ENCODE results near the gene SAMD3.
"Not testable (repeated sequence)": the region's sequence is repeated elsewhere in the genome, so short reads cannot be mapped to it uniquely, and the experiment has no call there.

The SAMD3 gene

DNA sequence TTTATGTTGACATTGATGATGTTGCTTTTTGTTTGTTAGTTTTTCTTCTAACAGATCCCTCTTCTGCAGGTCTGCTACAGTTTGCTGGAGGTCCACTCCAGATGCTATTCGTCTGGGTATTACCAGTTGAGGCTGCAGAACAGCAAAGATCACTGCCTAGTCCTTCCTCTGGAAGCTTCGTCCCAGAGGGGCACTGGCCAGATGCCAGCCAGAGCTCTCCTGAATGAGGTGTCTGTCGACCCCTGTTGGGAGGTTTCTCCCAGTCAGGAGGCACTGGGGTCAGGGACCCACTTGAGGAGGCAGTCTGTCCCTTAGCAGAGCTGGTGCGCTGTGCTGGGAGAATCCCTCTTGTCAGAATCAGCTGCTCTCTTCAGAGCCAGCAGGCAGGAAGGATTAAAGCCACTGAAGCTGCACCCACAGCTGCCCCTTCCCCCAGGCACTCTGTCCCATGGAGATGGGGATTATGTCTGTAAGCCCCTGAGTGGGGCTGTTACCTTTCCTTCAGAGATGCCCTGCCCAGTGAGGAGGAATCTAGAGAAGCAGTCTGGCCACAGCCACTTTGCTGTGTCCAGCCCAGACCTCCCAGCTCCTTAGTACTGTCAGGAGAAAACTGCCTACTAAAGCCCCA, 49.3 kb downstream of the SAMD3 start:
- not testable (repeated sequence) for DNase-seq (ENCODE audit: low spot score)

DNA sequence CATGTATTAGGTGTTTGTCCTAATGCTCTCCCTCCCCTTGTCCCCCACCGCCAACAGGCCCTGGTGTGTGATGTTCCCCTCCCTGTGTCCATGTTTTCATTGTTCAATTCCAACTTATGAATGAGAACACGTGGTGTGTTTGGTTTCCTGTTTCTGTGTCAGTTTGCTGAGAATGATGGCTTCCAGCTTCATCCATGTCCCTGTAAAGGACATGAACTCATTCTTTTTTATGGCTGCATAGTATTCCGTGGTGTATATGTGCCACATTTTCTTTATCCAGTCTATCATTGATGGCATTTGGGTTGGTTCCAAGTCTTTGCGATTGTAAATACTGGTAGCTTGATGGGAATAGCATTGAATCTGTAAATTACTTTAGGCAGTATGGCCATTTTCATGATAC, 52.6 kb downstream of the SAMD3 start:
- DNase-seq (ENCODE audit: low spot score) = not testable (repeated sequence)

DNA sequence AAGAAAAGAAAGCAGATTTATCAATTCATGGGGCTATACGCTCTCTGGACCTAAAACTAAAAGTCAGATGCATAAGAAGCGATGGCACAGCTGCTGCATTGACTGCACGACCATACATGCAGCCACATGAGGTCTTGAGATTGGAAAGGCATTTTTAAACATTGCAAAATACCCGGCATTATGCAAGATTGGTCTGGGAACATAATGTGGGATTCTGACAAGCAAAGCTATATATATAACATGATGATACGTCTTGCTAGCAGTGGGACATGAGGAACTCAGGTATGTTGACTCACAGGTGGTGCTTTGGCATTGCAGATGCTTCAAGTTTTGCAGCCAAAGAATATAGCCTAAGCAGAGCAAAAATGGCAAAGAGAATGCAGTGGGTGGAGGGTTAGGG, 55.1 kb downstream of the SAMD3 start:
- DNase-seq (ENCODE audit: low spot score) = no peak

DNA sequence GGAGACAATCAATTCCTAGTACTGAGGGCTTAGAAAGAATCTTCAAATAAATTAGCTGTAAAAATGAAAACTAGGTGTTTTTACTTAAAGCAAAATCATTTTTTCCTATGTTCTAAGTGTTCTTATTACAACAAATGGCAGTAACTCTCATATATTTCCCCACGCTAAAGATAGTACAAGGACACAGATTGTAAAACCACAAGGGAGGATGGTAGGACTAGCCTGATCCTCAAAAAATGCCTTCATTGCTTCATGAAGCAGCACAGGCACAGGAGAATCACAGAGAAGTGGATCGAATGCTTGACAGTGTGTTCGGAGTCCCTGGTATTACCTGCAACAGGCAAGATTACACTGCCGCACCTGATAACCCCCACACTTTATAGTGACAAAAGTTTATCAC, 58.5 kb downstream of the SAMD3 start:
- no peak for DNase-seq (ENCODE audit: low spot score)

DNA sequence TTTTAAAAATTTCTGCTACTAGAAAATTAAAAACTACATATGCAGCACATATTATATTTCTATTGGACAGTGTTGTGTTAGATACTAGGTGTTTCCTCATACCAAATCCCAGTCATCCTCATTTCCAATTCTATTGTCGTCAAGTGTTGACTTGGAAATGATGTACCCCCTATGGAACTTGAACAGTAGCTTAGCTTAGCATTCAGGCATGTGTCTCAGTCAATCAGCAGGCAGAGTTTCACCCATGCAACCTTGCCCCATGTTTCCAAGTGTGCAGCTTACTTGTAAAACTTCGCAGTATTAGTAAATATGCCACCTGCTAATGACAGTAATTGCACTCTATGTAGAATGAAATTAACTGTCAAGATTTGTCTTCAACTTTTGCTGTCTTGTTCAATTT, 59.5 kb downstream of the SAMD3 start:
- no peak for DNase-seq (ENCODE audit: low spot score)

DNA sequence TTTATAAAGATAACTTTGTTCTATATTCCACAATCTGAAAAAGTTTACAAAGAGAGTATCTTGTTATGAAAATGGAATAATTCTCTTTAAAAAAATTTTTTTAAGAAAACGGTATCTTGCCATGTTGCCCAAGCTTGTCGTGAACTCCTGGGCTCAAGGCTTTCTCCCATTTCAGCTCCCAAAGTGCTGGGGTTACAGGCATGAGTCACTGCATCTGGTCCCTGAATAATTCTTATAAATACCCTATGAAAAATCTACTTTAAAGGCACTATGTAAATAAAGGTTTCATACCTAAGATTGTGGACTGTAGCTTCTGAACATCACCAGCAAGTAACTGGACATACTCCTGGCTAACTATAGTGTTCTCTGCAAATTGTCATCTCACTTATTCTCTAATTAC, 60.3 kb downstream of the SAMD3 start:
- no peak for DNase-seq (ENCODE audit: low spot score)

DNA sequence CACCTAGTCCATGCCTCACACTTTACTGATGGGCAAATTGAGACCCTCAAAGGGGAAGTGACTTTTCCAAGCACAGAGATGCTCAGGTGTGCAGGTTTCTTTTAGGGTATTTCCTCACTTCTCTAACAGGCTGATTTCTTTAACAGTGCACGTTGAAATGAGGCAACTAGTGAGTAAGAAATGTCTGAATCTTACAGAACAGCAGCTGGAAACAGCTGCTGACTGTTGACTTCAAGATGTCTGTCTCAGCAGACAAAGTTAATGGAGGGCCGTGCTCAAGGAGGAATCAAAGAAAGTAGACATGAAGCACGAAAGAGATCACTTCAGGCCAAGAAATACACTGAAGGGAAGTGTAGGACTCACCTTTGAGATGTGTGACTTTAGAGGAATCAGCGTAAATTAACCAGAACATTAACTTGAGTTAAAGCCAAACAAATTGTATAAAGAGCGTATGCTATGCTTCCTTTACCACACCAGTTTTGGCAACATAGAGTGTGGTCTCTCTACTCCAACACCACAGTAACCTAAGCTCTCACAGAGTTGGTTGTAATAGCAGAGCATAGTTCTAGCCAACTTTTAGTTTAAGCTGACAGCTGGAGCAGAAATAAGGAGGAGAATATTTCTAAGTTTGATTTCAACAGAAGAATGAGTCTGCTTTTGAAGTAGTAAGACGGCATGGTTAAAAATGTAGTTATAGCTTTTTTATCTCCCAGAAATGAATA, 60.9 kb downstream of the SAMD3 start:
- no peak for DNase-seq (ENCODE audit: low spot score)

DNA sequence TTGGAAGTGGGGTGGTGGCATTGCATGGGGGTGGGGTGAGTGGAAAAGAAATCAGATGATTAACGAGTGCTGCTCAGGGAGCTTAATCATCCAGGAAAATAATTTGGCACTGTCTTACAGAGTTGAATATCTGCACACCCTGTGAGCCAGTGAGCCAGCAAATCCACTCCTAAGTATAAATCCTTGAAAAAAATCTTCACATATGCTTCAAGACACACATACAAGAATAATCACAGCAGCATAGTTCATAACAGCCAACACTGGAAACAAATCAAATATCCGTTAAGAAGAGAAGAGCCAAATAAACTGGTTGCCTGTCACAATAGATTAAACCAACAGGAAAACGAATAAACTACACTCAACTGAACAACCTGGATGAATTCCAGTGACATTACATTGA, 62.8 kb downstream of the SAMD3 start:
- no peak for DNase-seq (ENCODE audit: low spot score)

DNA sequence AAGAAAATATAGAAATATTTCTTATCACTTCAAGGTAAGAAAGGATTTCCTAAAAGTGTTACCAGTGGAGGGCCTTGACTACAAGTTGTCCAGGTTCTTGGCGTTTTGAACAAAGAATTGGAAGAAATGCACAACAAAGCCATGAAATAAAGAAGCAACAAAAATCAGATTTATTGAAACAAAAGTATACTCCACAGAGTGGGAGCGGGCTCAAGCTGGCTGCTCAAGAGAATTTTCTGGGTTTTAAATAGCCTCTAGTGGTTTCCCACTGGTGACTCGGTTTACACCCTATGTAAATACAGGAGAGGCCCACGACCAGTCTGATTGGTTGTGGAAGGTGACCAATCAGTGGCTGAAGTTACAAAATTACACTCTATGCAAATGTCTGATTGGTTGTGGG, 64.2 kb downstream of the SAMD3 start:
- DNase-seq (ENCODE audit: low spot score) = no peak

DNA sequence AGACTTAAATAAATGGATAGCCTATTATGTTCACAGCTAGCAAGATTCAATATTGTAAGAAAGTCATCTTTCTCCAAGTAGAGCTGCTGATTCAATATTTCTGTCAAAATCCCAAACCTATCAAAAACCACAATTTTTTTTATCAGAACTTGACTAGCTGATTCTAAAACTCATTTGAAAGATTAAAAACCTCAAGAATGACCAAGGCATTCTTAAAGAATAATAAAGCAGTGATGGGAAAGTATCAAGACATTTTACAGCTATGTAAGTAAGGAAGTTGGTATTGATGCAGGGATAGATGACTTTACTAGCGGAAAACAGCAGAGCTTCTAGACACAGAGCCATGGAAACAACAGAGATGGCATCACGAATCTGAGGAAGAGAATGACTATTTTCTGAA, 64.7 kb downstream of the SAMD3 start:
- DNase-seq (ENCODE audit: low spot score) = no peak

DNA sequence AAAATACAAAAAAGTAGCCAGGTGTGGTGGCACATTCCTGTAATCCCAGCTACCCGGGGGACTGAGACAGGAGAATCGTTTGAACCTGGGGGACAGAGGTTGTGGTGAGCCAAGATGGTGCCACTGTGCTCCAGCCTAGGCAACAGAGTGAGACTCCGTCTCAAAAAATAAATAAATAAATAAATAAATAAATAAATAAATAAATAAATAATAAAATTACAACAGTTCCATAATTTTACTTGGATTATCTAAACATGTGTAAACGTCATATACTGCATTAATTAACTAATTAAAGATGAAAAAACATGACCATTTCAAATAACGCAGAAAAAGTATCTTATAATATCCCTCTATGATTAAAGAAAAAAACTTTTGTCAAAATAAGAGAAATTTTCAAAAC, 65.8 kb downstream of the SAMD3 start:
- DNase-seq (ENCODE audit: low spot score) = no peak

DNA sequence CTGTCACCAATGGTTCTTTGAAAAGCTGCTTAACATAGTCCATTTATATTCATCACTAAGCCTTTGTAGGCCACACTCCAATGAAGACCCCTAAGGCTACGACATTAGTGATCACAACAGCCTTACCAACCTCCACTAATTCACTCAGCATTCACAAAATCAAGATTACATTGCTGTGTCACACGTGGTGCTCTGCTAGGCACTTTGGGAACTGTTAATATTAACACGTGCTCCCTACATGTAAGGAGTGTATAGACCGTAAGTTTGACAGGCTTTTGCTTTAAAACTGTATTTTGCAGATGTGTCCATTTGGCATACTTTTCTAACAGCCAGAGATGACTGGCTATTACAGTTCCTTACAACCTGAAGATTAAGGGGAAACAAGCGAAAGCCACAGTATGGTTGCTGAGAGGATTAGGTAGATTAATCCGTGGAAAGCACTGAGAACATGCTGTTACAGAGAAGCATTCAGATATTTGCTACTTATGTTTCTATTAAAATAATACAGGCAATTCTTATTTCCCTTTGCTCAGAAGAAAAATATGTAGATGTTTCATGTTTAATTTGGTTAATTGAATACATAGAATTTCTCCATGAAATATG, 69.7 kb downstream of the SAMD3 start:
- no peak for DNase-seq (ENCODE audit: low spot score)

DNA sequence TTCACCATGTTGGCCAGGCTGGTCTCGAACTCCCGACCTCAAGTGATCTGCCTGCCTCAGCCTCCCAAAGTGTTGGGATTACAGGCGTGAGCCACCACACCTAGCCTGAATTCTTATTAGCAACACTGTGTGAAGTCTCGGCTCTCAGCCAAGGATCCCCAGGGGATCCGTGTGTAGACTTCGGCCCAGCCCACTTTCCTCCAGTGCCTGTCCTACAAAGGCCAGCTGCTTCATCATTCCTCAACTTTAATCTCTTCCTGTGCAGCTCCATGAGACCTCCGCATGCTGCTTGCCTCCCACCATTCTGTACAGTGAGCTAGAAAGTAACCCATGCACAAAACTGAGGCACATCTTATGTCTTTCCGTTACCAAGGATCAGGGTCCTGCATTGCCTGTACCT, 71.8 kb downstream of the SAMD3 start:
- DNase-seq (ENCODE audit: low spot score) = no peak

DNA sequence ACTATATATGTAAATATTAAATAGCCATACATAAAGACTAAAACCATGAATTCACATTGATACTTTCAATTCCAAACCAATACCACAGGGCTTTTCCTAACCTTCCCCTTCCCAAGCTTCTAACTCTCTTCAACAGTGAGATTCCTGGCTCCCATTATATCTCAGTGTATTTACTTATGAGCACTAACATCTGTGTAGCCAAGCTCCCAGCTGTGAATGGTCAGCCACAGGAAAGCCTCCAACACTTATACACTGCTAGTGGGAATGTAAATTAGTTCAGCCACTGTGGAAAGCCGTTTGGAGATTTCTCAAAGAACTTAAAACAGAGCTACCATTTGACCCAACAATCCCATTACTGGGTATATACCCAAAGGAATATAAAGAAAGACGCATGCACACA, 73.7 kb downstream of the SAMD3 start:
- not testable (repeated sequence) for DNase-seq (ENCODE audit: low spot score)

DNA sequence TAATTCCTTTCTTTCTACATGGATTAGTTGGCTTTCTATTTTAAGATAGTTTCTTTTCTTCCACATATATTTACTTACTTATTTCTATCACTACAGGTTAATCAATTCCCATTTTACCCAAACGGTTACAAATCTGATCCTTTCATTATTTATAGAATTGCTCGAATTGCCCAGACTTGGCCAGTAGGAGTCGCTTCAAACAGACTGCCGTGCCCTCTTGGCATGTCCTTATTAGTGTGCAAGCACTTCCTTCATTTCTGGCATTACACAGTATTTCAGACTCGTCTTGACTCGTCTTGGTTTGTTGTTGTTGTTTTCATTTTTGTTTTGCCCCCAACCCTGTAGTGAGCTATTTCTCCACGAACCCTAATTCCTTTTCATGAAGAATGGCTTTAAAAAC, 74.6 kb downstream of the SAMD3 start:
- DNase-seq (ENCODE audit: low spot score) = peak; percentile 33

DNA sequence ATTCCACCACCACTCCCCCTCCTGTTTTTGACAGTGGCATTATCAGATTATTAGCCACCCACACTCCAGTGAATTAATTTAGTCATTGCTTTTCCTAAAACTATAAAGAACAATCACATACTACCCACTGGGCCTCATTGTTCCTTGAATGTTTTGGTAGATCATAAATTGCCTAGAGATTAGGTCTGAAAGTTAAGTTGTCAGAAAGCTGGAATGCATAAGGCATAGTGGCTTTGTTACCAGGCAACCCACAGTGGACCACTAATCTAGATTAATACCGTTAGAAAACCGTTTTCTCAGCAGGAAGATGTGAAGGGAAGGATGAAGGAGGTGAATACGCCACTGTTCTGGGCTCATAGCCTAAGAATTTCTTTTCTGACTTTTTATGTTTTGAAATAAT, 75.6 kb downstream of the SAMD3 start:
- no peak for DNase-seq (ENCODE audit: low spot score)

DNA sequence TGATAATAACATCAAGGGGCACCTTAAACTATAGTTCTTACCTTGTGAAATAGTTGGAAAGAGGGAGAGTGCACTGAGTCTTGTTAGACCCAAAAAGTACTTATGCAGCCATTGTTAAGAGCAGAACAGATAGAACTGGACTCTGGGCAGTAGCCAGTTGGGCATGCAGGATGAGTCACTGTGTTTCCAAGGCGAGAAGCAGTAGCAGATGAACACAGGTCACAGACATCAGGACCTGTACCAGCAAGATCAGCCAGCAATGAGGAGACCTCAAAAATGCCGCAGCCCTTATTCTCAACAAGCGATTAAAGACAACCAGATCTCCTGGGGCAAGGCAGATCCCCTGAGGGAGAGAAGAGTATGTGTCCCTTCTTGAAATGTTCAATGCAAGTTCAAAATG, 79.0 kb downstream of the SAMD3 start:
- no peak for DNase-seq (ENCODE audit: low spot score)

DNA sequence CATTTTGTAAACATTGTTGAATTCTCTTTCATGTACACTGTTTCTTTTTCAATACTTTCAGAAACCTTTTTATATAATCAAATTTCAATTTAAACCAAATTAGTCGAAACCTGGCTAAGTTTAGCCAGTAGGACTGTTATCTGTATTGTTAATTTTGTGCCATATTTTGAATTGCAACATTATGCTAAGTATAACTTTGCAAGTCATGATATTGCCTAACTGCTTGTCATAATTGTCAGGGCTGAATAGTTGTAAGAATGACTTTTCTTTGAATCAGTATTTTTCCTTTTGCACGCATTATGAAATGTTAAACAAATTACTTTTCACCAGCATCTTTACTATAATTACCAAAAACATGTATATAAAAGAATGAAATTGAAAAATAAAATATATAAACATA, 82.7 kb downstream of the SAMD3 start:
- DNase-seq (ENCODE audit: low spot score) = no peak

DNA sequence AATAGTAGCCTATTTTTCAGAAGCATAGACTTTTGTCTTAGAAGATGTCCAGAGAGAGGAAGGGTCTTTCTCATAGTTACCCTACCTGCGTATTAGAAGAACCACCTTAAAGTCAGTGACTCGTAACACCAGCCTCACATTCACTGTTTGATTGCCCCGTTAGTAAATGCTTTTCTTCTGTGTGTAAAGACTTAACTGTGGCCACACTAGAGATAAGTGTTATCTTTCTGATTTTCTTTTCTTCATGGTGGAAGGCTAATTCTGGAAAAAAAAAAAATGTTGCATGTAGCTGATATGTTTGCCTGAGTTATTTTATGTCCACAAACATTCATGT, 83.9 kb downstream of the SAMD3 start:
- no peak for DNase-seq (ENCODE audit: low spot score)

DNA sequence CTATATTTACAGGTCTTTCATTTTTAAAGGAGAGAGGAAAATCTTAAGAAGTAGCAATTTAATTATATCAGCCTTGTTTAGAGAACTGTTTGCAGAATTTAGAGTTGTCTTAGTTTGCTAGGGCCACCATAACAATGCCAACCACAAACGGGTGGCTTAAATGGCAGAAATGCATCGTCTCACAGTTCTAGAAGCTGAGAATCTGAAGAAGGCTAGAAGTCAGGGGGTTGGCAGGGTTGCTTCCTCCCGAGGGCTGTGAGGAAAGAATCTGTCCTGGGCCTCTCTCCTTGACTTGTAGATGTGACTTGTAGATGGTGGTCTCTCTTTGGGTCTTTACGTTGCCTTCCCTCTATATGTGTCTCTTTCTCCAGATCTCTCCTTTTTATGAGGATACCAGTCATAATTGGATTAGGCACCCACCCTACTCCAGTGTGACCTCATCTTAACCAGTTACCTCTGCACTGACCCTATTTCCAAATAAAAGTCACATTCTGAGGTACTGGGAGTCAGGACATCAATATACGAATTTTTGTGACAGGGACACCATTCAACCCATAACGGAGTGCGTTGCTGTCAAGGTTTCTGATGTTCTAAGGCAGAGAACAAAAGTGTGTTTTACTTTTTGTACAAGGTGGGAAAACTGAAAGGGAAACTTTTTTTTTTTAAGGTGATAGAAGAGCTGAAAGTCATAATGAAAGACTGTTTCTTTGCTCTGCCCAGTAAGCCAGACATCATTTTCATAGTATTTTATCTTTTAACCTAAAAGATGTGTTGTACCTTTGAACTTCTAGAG, 84.4 kb downstream of the SAMD3 start:
- DNase-seq (ENCODE audit: low spot score) = peak; percentile 14

DNA sequence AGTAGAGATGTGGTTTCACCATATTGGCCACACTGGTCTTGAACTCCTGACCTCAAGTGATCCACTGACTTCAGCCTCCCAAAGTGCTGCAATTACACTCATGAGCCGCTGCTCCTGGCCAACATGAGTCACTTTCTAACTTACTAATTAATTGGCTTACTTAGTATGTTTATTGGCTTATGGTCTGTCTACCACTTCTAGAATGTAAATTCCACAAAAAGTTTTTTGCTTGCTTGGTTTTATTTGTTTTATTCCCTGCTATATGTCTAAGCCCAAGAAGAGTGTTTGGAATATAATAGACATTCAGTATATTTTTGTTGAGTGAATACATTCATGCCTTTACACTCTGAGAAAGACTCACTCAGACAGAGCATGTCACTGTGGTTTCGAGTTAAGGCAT, 86.0 kb downstream of the SAMD3 start:
- DNase-seq (ENCODE audit: low spot score) = no peak

DNA sequence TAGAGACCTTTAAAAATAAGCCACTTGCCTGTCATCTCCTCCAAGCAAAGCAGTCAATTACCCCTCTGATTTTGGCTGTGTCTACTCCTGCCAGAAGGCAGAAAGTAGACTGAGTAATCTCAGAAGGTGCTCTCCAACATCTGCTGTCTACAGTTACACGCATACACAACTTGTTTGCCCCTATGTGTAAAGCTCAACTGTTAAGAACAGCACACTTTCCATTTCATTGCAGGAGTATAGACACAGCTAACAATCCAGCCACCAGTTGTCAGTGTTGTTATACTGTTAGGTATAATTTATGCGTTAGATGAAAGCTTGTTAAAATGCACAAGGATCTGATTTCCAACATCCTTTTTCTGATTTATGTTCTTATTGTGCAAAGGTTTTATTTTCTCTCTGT, 88.2 kb downstream of the SAMD3 start:
- peak; percentile 10 for DNase-seq (ENCODE audit: low spot score)

DNA sequence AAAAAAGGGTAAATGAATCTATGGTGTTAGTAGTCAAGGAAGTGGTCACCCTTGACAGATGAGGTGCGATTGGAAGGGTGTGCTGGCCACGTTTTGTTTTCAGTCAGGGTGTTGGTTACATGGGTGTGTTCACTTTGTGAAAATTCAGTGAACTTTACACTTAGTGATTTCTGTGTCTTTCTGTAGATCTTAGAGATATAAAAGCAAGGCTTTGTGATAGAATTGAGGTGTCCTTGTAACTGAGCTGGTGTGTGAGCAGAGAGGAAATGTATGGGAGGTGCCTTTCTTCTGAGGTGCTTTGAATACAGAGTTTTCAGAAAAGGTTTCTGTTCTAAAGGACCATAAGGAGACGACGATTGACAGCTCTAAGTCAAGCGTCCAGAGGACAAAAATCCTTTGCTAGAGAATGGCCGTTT, 90.5 kb downstream of the SAMD3 start:
- DNase-seq (ENCODE audit: low spot score) = peak; percentile 67

Measured in CD4-positive, alpha-beta T cell treated with Interleukin-6 at 100 ng/mL for 8 hours (primary cell).